PC-9 (cell line): ENCODE data around the gene SPESP1. TPM values are rescaled to one million over a fixed set of nuclear protein-coding genes. Genes with fewer than 3 reads are reported as not detected.

Experiments
- BruUV-seq: library from RNA; stranded (reverse); fragments of 400-500 nt; replicated peaks from 2 replicates; lab custom pipeline; 2021; lab: Mats Ljungman, UMichigan
- CTCF ChIA-PET: fragments of 300-600 bp; sonication (Branson Sonifier 250); formaldehyde crosslinking; loops from one replicate; lab custom pipeline; 2022; ENCODE audit warnings: antibody characterized with exemption; lab: Charles Lee
- POLR2A ChIA-PET: fragments of 300-600 bp; sonication (Branson Sonifier 250); formaldehyde crosslinking; loops from one replicate; lab custom pipeline; 2022; ENCODE audit warnings: antibody characterized with exemption; ENCODE audit not compliant: unreplicated experiment; lab: Charles Lee
- DNase-seq, 2 experiments: peaks; one replicate each; pipeline versions ENCODE4 v3.0.0 to v3.0.0-alpha.2; 2015 to 2022; ENCODE audit warnings: mixed read lengths in 1 of 2
- H2AFZ ChIP-seq: fragments of 200-600 bp; sonication (generic); 2 replicates; pipeline ENCODE4 v1.8.1; 2017; ENCODE audit warnings: antibody characterized with exemption
- H3F3A ChIP-seq: fragments of 200-600 bp; sonication (generic); 2 replicates; pipeline ENCODE4 v1.8.1; 2017; ENCODE audit warnings: antibody characterized with exemption, mild to moderate bottlenecking, low read depth; ENCODE audit not compliant: insufficient read depth
- H3K27ac ChIP-seq: fragments of 200-600 bp; sonication (generic); 2 replicates; pipeline ENCODE4 v1.6.1; 2016; ENCODE audit warnings: mixed run types
- H3K27me3 ChIP-seq: fragments of 200-600 bp; sonication (generic); 2 replicates; pipeline ENCODE4 v1.6.1; 2016; ENCODE audit warnings: low read depth, mixed run types; ENCODE audit not compliant: insufficient read depth
- H3K36me3 ChIP-seq: fragments of 200-600 bp; sonication (generic); 2 replicates; pipeline ENCODE4 v1.6.1; 2016; ENCODE audit warnings: low read depth, mixed run types
- H3K4me1 ChIP-seq: fragments of 200-600 bp; sonication (generic); replicated peaks from 2 replicates; pipeline ENCODE4 v1.6.1; 2016; ENCODE audit warnings: mixed run types; ENCODE audit not compliant: insufficient read depth
- H3K4me2 ChIP-seq: fragments of 200-600 bp; sonication (generic); 2 replicates; pipeline ENCODE4 v1.6.1; 2017; ENCODE audit warnings: mixed run types
- H3K4me3 ChIP-seq: fragments of 200-600 bp; sonication (generic); 2 replicates; pipeline ENCODE4 v1.6.1; 2016; ENCODE audit warnings: mixed run types
- H3K79me2 ChIP-seq: fragments of 200-600 bp; sonication (generic); 2 replicates; pipeline ENCODE4 v1.6.1; 2017; ENCODE audit warnings: low read depth, mixed run types
- H3K9me2 ChIP-seq: fragments of 200-600 bp; sonication (generic); 2 replicates; pipeline ENCODE4 v1.8.1; 2017; ENCODE audit warnings: mild to moderate bottlenecking; ENCODE audit not compliant: insufficient read depth
- H3K9me3 ChIP-seq: fragments of 200-600 bp; sonication (generic); 2 replicates; pipeline ENCODE4 v1.8.1; 2016; ENCODE audit warnings: low read depth; ENCODE audit not compliant: insufficient read depth
- H4K20me1 ChIP-seq: fragments of 200-600 bp; sonication (generic); 2 replicates; pipeline ENCODE4 v1.8.1; 2017; ENCODE audit not compliant: insufficient read depth
- CTCF ChIP-seq: fragments of 200-600 bp; sonication (generic); conservative IDR thresholded peaks from 2 replicates; pipeline ENCODE4 v1.6.1; 2017; ENCODE audit warnings: mixed run types, antibody characterized with exemption, mild to moderate bottlenecking, moderate library complexity
- EZH2 ChIP-seq: fragments of 200-600 bp; sonication (generic); IDR thresholded peaks from 2 replicates; pipeline ENCODE4 v1.8.0; 2017; ENCODE audit warnings: antibody characterized with exemption, low read depth
- intact Hi-C: fragments of 100-400 bp; cut with micrococcal nuclease; formaldehyde crosslinking; loops from one replicate; pipeline ENCODE4 v1.10.0; 2022; ENCODE audit not compliant: unreplicated experiment
- total RNA-seq: library from RNA; stranded (reverse); gene quantifications from 2 replicates; pipeline ENCODE4 v1.2.3, GENCODE V29; 2021

The SPESP1 gene
- total RNA-seq, 1 experiment from 2014 or later = not detected

- H3K4me2 ChIP-seq = no peak overlapping the region
- H3K4me1 ChIP-seq = no peaks in the 10 kb centered on the region
- no peaks in the 10 kb centered on the region for H3K79me2 ChIP-seq
- no peak for DNase-seq
- no peak overlapping the region for H3K4me3 ChIP-seq
- H3K36me3 ChIP-seq = no peaks in the 10 kb centered on the region
- H3K27me3 ChIP-seq = no peaks in the 10 kb centered on the region
- no peak overlapping the region for H2AFZ ChIP-seq
- BruUV-seq = no TSS peak
- H3K27ac ChIP-seq = no peak overlapping the region
- intact Hi-C loops = no loop called here
- ChIA-PET CTCF (no interaction called here), POLR2A (no interaction called here)
- H4K20me1 ChIP-seq = no peaks in the 10 kb centered on the region
- no peaks in the 10 kb centered on the region for H3F3A ChIP-seq
- TF ChIP-seq EZH2 (no peak), CTCF (no peak)
- no peaks in the 10 kb centered on the region for H3K9me3 ChIP-seq
- no peaks in the 10 kb centered on the region for H3K9me2 ChIP-seq
Measured at GRCh38 chr15:68990992-68991500, 60.7 kb downstream of the SPESP1 start.

- no peaks in the 10 kb centered on the region for H3F3A ChIP-seq
- no peak overlapping the region for H2AFZ ChIP-seq
- TF ChIP-seq CTCF (no peak), EZH2 (no peak)
- CTCF ChIA-PET = no interaction called here
- no peak overlapping the region for H3K4me3 ChIP-seq
- POLR2A ChIA-PET = no interaction called here
- no TSS peak for BruUV-seq
- H3K4me2 ChIP-seq = no peak overlapping the region
- no peaks in the 10 kb centered on the region for H3K27me3 ChIP-seq
- H3K79me2 ChIP-seq = no peaks in the 10 kb centered on the region
- H3K36me3 ChIP-seq = no peaks in the 10 kb centered on the region
- no peak overlapping the region for H3K27ac ChIP-seq
- H4K20me1 ChIP-seq = no peaks in the 10 kb centered on the region
- no peaks in the 10 kb centered on the region for H3K4me1 ChIP-seq
- no peak for DNase-seq
- H3K9me3 ChIP-seq = no peaks in the 10 kb centered on the region
- no peaks in the 10 kb centered on the region for H3K9me2 ChIP-seq
- intact Hi-C loops = no loop called here
Measured at GRCh38 chr15:68991723-68992122, 61.4 kb downstream of the SPESP1 start.

DNA sequence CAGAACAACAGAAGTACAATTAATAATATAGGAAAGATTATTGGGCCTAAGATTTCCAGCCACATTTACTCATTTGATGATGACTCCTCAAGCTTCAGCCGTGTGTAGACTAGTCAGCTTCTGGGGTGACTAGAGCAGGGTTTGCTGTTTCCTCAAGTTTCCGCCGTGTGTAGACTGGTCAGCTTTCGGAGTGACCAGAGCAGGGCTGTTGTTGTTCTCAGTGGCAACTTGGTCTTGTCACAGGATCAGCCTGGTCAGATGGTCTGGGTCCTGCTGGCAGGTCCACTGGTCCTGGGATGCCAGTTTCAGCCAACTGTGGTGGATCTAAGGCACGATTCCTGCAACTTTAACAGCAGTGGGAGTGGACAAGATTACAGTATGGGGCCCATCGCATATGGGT is 62.4 kb downstream of the SPESP1 start:
- H3K36me3 ChIP-seq = no peaks in the 10 kb centered on the region
- no peaks in the 10 kb centered on the region for H3K9me2 ChIP-seq
- intact Hi-C loops = no loop called here
- no TSS peak for BruUV-seq
- H3K4me2 ChIP-seq = no peak overlapping the region
- TF ChIP-seq EZH2 = no peak
- no peak for TF ChIP-seq CTCF
- no peaks in the 10 kb centered on the region for H3K9me3 ChIP-seq
- H3K4me1 ChIP-seq = no peaks in the 10 kb centered on the region
- H3K4me3 ChIP-seq = no peak overlapping the region
- no peaks in the 10 kb centered on the region for H4K20me1 ChIP-seq
- CTCF ChIA-PET = interaction anchor here (0.6 kb wide), 1 partner anchor 33 kb away, joined by 4 read pairs; no protein-coding TSS in a partner anchor
- POLR2A ChIA-PET = no interaction called here
- DNase-seq = no peak
- no peaks in the 10 kb centered on the region for H3K79me2 ChIP-seq
- H3K27me3 ChIP-seq = no peaks in the 10 kb centered on the region
- no peak overlapping the region for H3K27ac ChIP-seq
- H2AFZ ChIP-seq = no peak overlapping the region
- no peaks in the 10 kb centered on the region for H3F3A ChIP-seq
